ENCODE measurements around the gene SETBP1.

SETBP1 gene

DNA sequence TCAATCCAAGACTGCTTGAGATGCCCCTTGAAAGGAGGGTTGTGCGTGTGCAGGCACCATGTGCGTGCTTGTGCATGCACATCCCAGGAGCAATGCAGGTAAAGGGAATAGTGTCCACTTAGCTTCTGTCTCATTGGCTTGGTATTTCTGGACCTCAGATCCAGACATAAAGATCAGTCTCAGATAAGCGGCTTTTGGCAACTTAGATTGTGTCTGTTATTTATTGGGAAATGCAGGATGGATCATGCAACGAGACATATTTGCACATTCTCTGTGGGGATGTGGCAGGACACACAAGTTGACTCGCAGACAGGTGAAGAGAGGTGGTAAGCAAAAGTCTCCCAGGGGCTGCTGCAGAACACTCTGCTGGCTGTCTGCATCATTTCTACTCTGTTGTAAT lies 67.9 kb downstream of the SETBP1 start:
- no peaks in the 10 kb centered on the region for H3K36me3 ChIP-seq (ENCODE audit: control insufficient read depth in 2 of 2, insufficient read depth in 1 of 2, low read length in 2 of 2)
- POLR2A ChIA-PET: no interaction called here
- no peak overlapping the region for H3K4me3 ChIP-seq (ENCODE audit: low read depth, low read length)
- TF ChIP-seq WT1 (tag by site-specific recombination; IDR thresholded peaks at IDR 0.05): no peak
- no peak for TF ChIP-seq ZNF792 (tag by site-specific recombination; IDR thresholded peaks at IDR 0.05)
- no peak for TF ChIP-seq ZNF391 (tag by site-specific recombination; IDR thresholded peaks at IDR 0.05; ENCODE audit: borderline replicate concordance, low read depth)
- no peak for TF ChIP-seq EGR2 (tag by site-specific recombination; IDR thresholded peaks at IDR 0.05; ENCODE audit: low read depth)
- no peak for TF ChIP-seq MYNN (tag by site-specific recombination; IDR thresholded peaks at IDR 0.05; ENCODE audit: borderline replicate concordance)
- TF ChIP-seq, protein P1, sequence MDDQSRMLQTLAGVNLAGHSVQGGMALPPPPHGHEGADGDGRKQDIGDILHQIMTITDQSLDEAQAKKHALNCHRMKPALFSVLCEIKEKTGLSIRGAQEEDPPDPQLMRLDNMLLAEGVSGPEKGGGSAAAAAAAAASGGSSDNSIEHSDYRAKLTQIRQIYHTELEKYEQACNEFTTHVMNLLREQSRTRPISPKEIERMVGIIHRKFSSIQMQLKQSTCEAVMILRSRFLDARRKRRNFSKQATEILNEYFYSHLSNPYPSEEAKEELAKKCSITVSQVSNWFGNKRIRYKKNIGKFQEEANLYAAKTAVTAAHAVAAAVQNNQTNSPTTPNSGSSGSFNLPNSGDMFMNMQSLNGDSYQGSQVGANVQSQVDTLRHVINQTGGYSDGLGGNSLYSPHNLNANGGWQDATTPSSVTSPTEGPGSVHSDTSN (CRISPR knock-in tag; IDR thresholded peaks at IDR 0.05): no peak
- no peak for TF ChIP-seq YY2 (tag by site-specific recombination; IDR thresholded peaks at IDR 0.05)
- no peak for TF ChIP-seq ZNF138 (tag by site-specific recombination; IDR thresholded peaks at IDR 0.05; ENCODE audit: borderline replicate concordance)
- no peak for TF ChIP-seq ZBTB8A (tag by site-specific recombination; IDR thresholded peaks at IDR 0.05)
- TF ChIP-seq HOXA7 (CRISPR knock-in tag; IDR thresholded peaks at IDR 0.05; ENCODE audit: borderline replicate concordance): no peak
- no peak for TF ChIP-seq ZNF549 (tag by site-specific recombination; IDR thresholded peaks at IDR 0.05)
- TF ChIP-seq, protein P2, sequence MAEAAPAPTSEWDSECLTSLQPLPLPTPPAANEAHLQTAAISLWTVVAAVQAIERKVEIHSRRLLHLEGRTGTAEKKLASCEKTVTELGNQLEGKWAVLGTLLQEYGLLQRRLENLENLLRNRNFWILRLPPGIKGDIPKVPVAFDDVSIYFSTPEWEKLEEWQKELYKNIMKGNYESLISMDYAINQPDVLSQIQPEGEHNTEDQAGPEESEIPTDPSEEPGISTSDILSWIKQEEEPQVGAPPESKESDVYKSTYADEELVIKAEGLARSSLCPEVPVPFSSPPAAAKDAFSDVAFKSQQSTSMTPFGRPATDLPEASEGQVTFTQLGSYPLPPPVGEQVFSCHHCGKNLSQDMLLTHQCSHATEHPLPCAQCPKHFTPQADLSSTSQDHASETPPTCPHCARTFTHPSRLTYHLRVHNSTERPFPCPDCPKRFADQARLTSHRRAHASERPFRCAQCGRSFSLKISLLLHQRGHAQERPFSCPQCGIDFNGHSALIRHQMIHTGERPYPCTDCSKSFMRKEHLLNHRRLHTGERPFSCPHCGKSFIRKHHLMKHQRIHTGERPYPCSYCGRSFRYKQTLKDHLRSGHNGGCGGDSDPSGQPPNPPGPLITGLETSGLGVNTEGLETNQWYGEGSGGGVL (tag by site-specific recombination; IDR thresholded peaks at IDR 0.05): no peak
- TF ChIP-seq, protein P3, sequence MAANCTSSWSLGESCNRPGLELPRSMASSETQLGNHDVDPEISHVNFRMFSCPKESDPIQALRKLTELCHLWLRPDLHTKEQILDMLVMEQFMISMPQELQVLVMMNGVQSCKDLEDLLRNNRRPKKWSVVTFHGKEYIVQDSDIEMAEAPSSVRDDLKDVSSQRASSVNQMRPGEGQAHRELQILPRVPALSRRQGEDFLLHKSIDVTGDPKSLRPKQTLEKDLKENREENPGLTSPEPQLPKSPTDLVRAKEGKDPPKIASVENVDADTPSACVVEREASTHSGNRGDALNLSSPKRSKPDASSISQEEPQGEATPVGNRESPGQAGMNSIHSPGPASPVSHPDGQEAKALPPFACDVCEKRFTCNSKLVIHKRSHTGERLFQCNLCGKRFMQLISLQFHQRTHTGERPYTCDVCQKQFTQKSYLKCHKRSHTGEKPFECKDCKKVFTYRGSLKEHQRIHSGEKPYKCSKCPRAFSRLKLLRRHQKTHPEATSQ (tag by site-specific recombination; IDR thresholded peaks at IDR 0.05): no peak
- no peak for TF ChIP-seq ZNF623 (tag by site-specific recombination; IDR thresholded peaks at IDR 0.05)
- H3K27ac ChIP-seq (ENCODE audit: extremely low read depth, low read depth, low read length): no peak overlapping the region
- H3K4me1 ChIP-seq (ENCODE audit: control insufficient read depth, insufficient read depth, low read length): no peaks in the 10 kb centered on the region
- CTCF ChIA-PET: interaction anchor here (0.6 kb wide), 1 partner anchor 98 kb away, joined by 4 read pairs; no protein-coding TSS in a partner anchor
- H3K9me3 ChIP-seq (ENCODE audit: control insufficient read depth, insufficient read depth, low read depth, low read length): no peaks in the 10 kb centered on the region

- CTCF ChIA-PET: interaction anchor here (0.6 kb wide), 1 partner anchor 155 kb away, joined by 3 read pairs; no protein-coding TSS in a partner anchor
Observed at GRCh38 chr18:44750774-44751173, 70.1 kb downstream of the SETBP1 start.

More at GRCh38 chr18:44750774-44751173, 70.1 kb downstream of the SETBP1 start:
- H3K27ac ChIP-seq (ENCODE audit: extremely low read depth, low read depth, low read length): no peak overlapping the region
- POLR2A ChIA-PET: no interaction called here
- no peak overlapping the region for H3K4me3 ChIP-seq (ENCODE audit: low read depth, low read length)
- no peaks in the 10 kb centered on the region for H3K4me1 ChIP-seq (ENCODE audit: control insufficient read depth, insufficient read depth, low read length)
- H3K36me3 ChIP-seq (ENCODE audit: control insufficient read depth in 2 of 2, insufficient read depth in 1 of 2, low read length in 2 of 2): no peaks in the 10 kb centered on the region
- H3K9me3 ChIP-seq (ENCODE audit: control insufficient read depth, insufficient read depth, low read depth, low read length): no peaks in the 10 kb centered on the region
- TF ChIP-seq ZNF121 (tag by site-specific recombination; IDR thresholded peaks at IDR 0.05) (no peak), SALL2 (tag by site-specific recombination; IDR thresholded peaks at IDR 0.05; ENCODE audit: borderline replicate concordance) (no peak), ZNF596 (tag by site-specific recombination; IDR thresholded peaks at IDR 0.05) (no peak), ZNF19 (tag by site-specific recombination; IDR thresholded peaks at IDR 0.05; ENCODE audit: low read depth) (no peak), ZNF792 (tag by site-specific recombination; IDR thresholded peaks at IDR 0.05) (no peak), ZNF629 (tag by site-specific recombination; IDR thresholded peaks at IDR 0.05) (no peak), ZNF140 (tag by site-specific recombination; IDR thresholded peaks at IDR 0.05) (no peak), ZNF473 (tag by site-specific recombination; IDR thresholded peaks at IDR 0.05) (no peak), ZNF549 (tag by site-specific recombination; IDR thresholded peaks at IDR 0.05) (no peak), PRDM1 (tag by site-specific recombination; IDR thresholded peaks at IDR 0.05) (no peak), ZNF558 (tag by site-specific recombination; IDR thresholded peaks at IDR 0.05) (no peak), ZNF677 (tag by site-specific recombination; IDR thresholded peaks at IDR 0.05) (no peak), ZNF280D (tag by site-specific recombination; IDR thresholded peaks at IDR 0.05) (no peak), ZNF157 (tag by site-specific recombination; IDR thresholded peaks at IDR 0.05) (no peak), BCL6B (tag by site-specific recombination; IDR thresholded peaks at IDR 0.05) (no peak), ZNF530 (tag by site-specific recombination; IDR thresholded peaks at IDR 0.05; ENCODE audit: low read depth) (no peak)
